DMS153 (cell line): Measurements from ENCODE around the gene PTPRA.
"Not testable (repeated sequence)": the region's sequence is repeated elsewhere in the genome, so short reads cannot be mapped to it uniquely, and the experiment has no call there.

Experiments used
- DNase-seq: peaks from one replicate; lab custom pipeline; 2025; lab: John Stamatoyannopoulos, UW

Gene PTPRA

DNA sequence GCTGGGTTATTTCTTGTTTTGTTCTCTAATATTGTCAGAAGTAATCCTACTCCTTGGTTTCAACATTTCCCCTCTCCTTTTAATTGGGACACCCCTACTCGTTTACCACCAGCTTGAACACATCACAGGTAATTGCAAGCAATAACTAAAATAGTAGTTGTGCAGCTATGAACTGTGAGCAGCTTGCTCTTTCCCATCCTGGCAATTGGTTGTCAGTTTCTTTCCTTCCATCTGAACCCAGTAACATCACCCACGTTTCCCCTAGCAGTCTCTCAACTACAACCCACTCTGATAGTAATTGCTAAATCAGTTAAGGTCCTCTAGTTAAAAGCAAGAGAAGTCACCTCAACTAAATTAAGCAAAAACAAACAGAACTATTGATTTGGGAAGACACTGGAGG lies 122.5 kb downstream of the PTPRA start:
- DNase-seq = no peak

- DNase-seq = no peak
Measured at GRCh38 chr20:2998728-2999127, 125.4 kb downstream of the PTPRA start.

DNA sequence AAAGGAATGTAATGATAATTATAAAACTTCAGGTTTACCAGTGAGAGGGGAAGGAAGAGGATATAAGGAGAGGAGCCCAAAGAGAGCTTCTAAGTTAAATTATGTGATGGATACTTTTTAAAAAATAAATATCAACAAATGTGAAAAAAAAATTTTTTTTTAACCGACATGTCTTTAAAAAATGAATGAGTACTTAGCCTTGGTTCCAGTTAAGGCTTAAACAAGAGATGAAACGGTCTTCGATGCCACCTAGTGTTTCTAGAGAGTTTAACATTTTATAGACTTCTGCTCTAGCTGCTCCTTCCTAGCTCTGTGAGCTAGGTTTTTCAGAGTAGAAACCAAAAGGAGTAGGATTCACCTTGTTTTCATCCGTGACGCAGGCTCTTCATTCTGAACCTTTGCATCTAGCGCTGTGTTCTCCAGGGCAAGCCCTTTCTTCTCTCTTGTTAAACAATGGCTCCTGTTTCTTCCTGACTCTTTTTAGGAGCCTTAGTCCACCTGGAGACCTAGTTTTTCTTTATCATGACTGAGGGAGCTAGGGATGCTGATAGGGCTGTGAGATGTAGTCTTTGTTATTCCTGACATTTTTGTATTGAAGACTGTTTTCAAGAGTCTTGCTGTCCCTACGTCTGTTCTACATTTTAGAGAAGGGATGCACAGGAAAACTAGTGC lies 127.7 kb downstream of the PTPRA start:
- DNase-seq = peak; percentile 46

DNA sequence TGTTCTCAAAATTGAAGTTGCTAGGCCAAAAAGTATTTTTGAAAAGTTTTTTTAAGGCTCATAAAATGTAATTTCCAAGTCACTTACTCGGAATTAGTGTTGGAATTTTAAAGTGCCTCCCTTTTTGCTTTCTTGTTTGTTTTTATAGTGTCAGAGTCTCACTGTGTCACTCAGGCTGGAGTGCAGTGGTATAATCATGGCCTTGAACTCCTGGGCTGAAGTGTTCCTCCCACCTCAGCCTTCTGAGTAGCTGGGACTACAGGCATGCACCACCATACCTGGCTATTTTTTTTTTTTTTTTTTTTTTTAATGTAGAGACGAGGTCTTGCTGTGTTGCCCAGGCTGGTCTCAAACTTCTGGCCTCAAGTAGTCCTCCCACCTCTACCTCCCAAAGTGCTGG lies 130.1 kb downstream of the PTPRA start:
- no peak for DNase-seq

GRCh38 chr20:3010985-3011723 lies 137.9 kb downstream of the PTPRA start:
- no peak for DNase-seq

- no peak for DNase-seq
Measured at GRCh38 chr20:3011752-3012151, 138.5 kb downstream of the PTPRA start.

DNA sequence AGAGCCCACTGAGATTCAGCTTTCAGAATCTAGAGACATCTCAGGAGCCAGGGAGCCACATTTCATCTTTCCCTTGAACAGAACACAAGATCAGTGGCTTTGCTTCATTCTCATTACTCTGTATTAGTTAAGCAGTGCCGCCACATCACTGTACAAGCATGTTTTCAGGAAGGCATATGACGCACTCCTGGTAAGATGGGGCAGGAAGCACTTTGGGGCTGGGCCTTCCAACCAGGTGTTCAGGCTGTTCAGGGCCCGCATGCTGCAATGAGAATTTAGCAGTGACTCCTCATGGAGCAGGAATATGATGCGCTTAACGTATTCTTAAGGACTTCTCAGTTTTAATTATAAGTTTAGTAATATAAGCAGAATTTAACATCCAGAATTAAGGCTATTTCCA lies 140.5 kb downstream of the PTPRA start:
- DNase-seq = no peak

- no peak for DNase-seq
Measured at GRCh38 chr20:3014179-3014578, 140.9 kb downstream of the PTPRA start.

DNA sequence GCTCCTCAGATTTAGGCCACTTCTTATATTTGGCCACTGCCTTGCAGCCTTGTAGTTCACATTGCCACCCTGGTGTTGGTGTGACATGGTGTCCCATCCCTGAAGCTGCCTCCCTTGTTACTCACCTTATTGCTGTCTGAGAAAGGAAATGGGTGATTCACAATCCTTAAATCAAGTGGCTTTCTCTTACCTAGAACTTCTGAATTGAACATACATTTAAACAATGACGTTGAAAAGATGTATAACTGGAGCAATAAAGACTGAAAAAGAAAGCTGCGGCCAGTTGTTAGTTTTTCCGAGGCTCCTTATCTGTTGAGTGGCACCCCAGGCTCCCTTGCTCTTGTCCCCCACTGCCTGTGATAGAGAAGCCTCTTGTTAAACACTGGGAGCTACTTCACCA lies 141.4 kb downstream of the PTPRA start:
- DNase-seq = no peak

- DNase-seq = not testable (repeated sequence)
Measured at GRCh38 chr20:3015302-3015701, 142.0 kb downstream of the PTPRA start.

DNA sequence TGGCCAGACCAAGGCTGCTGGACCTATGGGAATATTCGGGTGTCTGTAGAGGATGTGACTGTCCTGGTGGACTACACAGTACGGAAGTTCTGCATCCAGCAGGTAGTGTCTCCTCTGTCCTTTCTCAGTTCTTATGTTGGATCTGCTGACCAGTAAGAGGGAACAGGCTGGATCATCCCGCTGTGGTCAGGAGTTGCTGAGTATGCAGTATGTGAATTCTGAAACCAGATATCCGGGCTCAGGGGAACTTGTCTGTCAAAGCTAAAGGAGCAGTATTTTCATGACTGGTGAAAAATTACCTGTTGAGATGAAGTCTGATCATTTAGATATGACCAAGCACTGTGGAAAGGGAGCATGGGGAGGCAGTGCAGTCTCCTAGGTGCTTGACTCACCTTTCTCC lies 148.0 kb downstream of the PTPRA start:
- DNase-seq = no peak

DNA sequence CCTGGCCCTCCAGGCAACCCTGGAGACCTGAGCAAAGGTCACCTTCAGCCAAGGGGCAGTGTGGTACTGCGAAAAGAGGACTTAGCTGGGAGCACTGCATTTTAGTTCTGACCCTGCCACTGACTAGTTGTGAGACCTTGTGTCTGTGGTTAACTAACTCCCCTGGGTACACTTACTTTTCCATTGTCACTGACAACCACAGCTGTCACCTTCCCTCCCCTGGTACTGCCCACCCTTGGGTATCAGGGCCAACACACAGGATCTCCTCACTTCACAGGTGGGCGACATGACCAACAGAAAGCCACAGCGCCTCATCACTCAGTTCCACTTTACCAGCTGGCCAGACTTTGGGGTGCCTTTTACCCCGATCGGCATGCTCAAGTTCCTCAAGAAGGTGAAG lies 148.5 kb downstream of the PTPRA start:
- DNase-seq = no peak

GRCh38 chr20:3022559-3023490 lies 149.5 kb downstream of the PTPRA start:
- peak; percentile 26 for DNase-seq

DNA sequence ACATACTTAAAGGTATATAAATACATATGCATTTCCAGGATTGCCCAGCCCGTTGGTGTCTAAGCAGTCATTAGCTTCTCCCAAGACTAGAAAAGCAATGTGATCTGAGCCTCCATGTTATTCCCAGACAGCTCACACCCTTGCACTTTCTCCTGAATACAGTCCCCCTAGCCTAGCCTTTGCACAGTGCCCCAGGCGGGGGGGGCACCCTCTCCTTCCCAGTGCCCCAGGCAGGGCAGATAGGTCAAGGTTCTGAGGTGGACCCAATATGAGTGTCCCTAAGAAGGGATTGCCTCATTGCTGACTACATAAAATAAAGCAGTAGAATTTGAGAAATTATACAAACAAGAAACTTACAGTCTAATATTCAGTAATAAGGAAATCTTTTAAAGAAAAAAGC lies 154.7 kb downstream of the PTPRA start:
- no peak for DNase-seq

- no peak for DNase-seq
Measured at GRCh38 chr20:3031524-3032147, 158.4 kb downstream of the PTPRA start.

DNA sequence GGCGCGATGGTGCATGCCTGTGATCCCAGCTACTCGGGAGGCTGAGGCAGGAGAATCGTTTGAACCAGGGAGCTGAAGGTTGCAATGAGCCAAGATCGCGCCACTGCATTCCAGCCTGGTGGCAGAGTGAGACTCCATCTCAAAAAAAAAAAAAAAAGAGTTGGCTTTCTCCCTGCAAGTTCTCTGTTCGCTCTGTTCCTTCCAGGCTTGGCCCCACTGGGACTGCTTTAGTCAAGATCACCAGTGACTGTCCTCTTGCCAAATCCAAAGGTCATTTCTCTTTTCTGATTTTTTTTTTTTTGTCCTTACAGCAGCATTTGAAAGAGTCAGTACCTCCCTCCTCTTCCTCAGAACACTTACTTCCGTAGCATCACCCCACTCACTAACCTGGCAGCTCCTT lies 159.3 kb downstream of the PTPRA start:
- no peak for DNase-seq

- DNase-seq = no peak
Measured at GRCh38 chr20:3037654-3038053, 164.4 kb downstream of the PTPRA start.

- DNase-seq = no peak
Measured at GRCh38 chr20:3038454-3038853, 165.2 kb downstream of the PTPRA start.

GRCh38 chr20:3039426-3039825 lies 166.1 kb downstream of the PTPRA start:
- no peak for DNase-seq

- DNase-seq = no peak
Measured at GRCh38 chr20:3040086-3040485, 166.8 kb downstream of the PTPRA start.

- DNase-seq = peak; percentile 58
Measured at GRCh38 chr20:3041854-3042409, 168.7 kb downstream of the PTPRA start.

- peak; percentile 40 for DNase-seq
Measured at GRCh38 chr20:3042625-3043024, 169.3 kb downstream of the PTPRA start.
